ENCODE data around the gene MARCHF10.

GRCh38 chr17:62676231-62676943 is 131.7 kb downstream of the MARCHF10 start:
- TF ChIP-seq EZH2phosphoT487 (IDR thresholded peaks at IDR 0.05; ENCODE audit: insufficient read depth, low read depth) (no peak), EZH2 (IDR thresholded peaks at IDR 0.05; ENCODE audit: insufficient read depth, poor library complexity, severe bottlenecking) (no peak)
